RWPE2 (cell line): ENCODE results near the gene MACROD2.

Experiments used
- ATAC-seq: fragments of 200-7000 bp; cut with Tn5 transposase; 3 replicates; pipeline ENCODE4 v1.9.1; 2021; ENCODE audit warnings: low read depth
- DNase-seq: peaks from one replicate; pipeline ENCODE4 v3.0.0-alpha.2; 2020; ENCODE audit warnings: low spot score
- H3K27ac ChIP-seq: fragments of 450-650 bp; 2 replicates; pipeline ENCODE4 v1.5.1; 2017; ENCODE audit warnings: mild to moderate bottlenecking; ENCODE audit not compliant: poor library complexity, severe bottlenecking
- H3K27me3 ChIP-seq: fragments of 250-450 bp; sonication (Bioruptor Pico); 2 replicates; pipeline ENCODE4 v1.5.1; 2021; ENCODE audit warnings: mild to moderate bottlenecking, moderate library complexity; ENCODE audit not compliant: insufficient read depth, poor library complexity, severe bottlenecking
- H3K36me3 ChIP-seq: fragments of 250-450 bp; sonication (Bioruptor Pico); 2 replicates; pipeline ENCODE4 v1.5.1; 2020; ENCODE audit warnings: low read depth, mild to moderate bottlenecking, moderate library complexity
- H3K4me1 ChIP-seq: fragments of 250-450 bp; sonication (Bioruptor Pico); 2 replicates; pipeline ENCODE4 v1.5.1; 2021; ENCODE audit warnings: mild to moderate bottlenecking, moderate library complexity; ENCODE audit not compliant: insufficient read depth, poor library complexity, severe bottlenecking
- H3K4me3 ChIP-seq: fragments of 250-450 bp; sonication (Bioruptor Pico); 2 replicates; pipeline ENCODE4 v1.5.1; 2021; ENCODE audit warnings: mild to moderate bottlenecking, moderate library complexity; ENCODE audit not compliant: severe bottlenecking
- H3K9me3 ChIP-seq: fragments of 250-450 bp; sonication (Bioruptor Pico); 2 replicates; pipeline ENCODE4 v1.5.1; 2021; ENCODE audit warnings: mild to moderate bottlenecking, moderate library complexity; ENCODE audit not compliant: severe bottlenecking
- TF ChIP-seq, protein P1 (sequence below): fragments of 450-650 bp; IDR thresholded peaks from one replicate; pipeline ENCODE4 v1.5.1; 2017; ENCODE audit warnings: mild to moderate bottlenecking, moderate library complexity; ENCODE audit not compliant: poor library complexity, severe bottlenecking

MACROD2 gene

DNA sequence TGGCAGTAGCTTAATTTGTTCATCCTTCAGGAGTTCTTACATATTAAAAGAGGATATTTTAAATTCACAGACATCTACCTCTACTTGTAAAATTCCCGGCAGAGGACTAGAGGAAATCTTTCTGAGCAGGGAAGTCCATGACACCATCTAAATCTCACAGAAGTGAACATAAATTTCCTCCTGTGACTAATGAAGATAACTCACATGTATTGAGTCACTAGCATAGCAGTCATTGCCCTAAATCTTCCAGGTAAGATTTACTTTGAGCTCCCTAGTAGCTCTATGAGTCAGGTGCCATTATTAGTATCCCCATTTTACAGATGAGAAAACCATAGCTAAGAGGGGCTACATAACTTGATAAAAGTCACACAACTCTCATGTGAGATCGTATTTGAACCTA, 1400.7 kb downstream of the MACROD2 start:
- DNase-seq: no peak
- TF ChIP-seq, protein P1, sequence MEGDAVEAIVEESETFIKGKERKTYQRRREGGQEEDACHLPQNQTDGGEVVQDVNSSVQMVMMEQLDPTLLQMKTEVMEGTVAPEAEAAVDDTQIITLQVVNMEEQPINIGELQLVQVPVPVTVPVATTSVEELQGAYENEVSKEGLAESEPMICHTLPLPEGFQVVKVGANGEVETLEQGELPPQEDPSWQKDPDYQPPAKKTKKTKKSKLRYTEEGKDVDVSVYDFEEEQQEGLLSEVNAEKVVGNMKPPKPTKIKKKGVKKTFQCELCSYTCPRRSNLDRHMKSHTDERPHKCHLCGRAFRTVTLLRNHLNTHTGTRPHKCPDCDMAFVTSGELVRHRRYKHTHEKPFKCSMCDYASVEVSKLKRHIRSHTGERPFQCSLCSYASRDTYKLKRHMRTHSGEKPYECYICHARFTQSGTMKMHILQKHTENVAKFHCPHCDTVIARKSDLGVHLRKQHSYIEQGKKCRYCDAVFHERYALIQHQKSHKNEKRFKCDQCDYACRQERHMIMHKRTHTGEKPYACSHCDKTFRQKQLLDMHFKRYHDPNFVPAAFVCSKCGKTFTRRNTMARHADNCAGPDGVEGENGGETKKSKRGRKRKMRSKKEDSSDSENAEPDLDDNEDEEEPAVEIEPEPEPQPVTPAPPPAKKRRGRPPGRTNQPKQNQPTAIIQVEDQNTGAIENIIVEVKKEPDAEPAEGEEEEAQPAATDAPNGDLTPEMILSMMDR: no peak
- Histone ChIP-seq H3K4me3 (no peak overlapping the region), H3K27ac (no peak overlapping the region), H3K36me3 (no peaks in the 10 kb centered on the region), H3K9me3 (no peaks in the 10 kb centered on the region), H3K4me1 (no peaks in the 10 kb centered on the region), H3K27me3 (no peaks in the 10 kb centered on the region)
- peak; percentile 61; the same call in 2 of the 3 replicates for ATAC-seq

DNA sequence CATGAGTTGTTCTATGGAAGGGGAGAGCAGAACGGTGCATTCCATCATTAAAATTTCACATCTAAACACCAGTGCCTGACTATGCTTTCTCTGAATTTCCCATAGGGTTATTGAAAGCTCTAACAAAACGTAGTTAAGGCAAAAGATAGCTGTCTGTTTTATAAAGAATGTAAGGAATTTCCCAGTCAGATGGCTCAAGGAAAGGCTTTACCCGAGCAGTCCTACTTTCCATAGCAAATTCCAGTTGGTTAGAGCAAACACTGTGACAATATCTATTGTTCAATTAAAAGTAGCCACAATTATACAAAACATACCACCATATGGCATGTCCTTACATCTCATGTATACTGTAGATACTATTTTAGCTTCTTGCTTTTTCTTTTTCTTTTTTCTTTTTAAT, 1401.6 kb downstream of the MACROD2 start:
- DNase-seq: no peak
- no peak for ATAC-seq
- Histone ChIP-seq H3K9me3 (no peaks in the 10 kb centered on the region), H3K4me3 (no peak overlapping the region), H3K36me3 (no peaks in the 10 kb centered on the region), H3K4me1 (no peaks in the 10 kb centered on the region), H3K27me3 (no peaks in the 10 kb centered on the region), H3K27ac (no peak overlapping the region)
- TF ChIP-seq, protein P1: no peak

DNA sequence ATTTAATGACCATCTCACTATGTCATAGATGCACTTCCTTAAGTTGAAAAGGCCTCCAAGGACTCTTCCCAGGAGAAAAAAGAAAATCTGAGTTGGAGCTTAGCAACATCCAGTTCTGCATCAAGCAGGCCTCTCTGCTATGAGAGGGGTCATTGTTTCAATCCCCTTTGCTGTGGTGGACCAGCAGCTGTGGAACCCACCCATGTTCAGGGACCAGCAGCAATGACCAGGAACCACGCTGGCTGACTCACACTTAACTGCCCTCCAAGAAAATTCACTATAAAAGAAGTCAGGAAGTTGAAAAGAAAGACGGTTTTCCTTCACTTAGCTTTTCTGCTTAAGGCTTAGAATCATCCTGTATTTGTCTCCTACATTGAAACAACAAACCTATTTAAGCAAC, 1404.5 kb downstream of the MACROD2 start:
- no peaks in the 10 kb centered on the region for H3K27me3 ChIP-seq
- no peak for DNase-seq

DNA sequence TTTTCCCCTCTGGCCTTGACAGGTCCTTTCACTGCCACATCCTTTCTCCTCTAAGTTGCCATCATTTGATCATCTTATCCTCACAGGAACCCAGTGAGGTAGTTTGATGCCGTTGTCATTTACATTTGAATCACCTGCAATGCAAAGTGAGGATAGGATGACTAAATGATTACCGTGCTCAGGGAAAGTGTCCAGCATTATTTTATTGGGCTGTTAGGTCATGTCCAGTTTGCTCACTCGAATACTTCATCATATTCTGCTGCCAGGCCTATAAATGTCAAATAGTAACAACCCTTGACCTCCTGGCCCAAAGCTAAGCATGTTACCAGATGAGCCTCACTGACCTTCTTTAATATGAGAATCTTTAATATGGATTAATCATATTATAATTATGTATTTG, 1410.8 kb downstream of the MACROD2 start:
- no peak for DNase-seq
- Histone ChIP-seq H3K9me3 (no peaks in the 10 kb centered on the region), H3K27me3 (no peaks in the 10 kb centered on the region), H3K4me3 (no peak overlapping the region), H3K27ac (no peak overlapping the region), H3K36me3 (no peaks in the 10 kb centered on the region), H3K4me1 (no peaks in the 10 kb centered on the region)
- no peak for ATAC-seq
- TF ChIP-seq, protein P1: no peak

More for the DNA sequence above, 1404.5 kb downstream of the MACROD2 start:
- TF ChIP-seq, protein P1: no peak
- no peak overlapping the region for H3K27ac ChIP-seq
- no peaks in the 10 kb centered on the region for H3K9me3 ChIP-seq
- H3K36me3 ChIP-seq: no peaks in the 10 kb centered on the region
- no peak overlapping the region for H3K4me3 ChIP-seq
- H3K4me1 ChIP-seq: no peaks in the 10 kb centered on the region
- no peak for ATAC-seq

DNA sequence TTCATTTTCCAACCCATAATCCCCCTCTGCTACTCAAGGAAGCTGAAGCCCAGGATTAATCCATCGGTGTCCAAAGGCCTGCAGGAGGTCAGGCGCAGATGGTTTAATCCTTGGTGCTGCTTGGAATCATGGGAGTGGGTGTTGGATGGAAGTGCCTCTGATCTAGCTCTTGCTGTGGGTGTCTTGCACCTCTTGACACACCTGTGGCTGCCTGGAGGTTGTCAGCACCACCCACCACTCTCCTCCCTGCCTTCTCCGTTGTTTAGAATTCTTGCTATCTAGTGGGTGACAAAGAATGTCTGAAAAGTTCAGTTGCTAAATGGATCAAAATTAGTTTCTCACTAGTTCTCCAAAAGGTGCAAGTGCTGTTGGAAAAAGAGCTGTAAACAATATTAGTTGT, 1416.5 kb downstream of the MACROD2 start:
- Histone ChIP-seq H3K27me3 (no peaks in the 10 kb centered on the region), H3K36me3 (no peaks in the 10 kb centered on the region), H3K4me3 (no peak overlapping the region), H3K9me3 (no peaks in the 10 kb centered on the region), H3K27ac (no peak overlapping the region), H3K4me1 (no peaks in the 10 kb centered on the region)
- ATAC-seq: no peak
- DNase-seq: no peak
- TF ChIP-seq, protein P1: no peak
